ENCODE results near the gene ATG10. TPM values are rescaled to one million over a fixed set of nuclear protein-coding genes. Genes with fewer than 3 reads are reported as not detected.

Gene ATG10
- total RNA-seq, 1 donor from 2014 or later = 6.0 TPM

DNA sequence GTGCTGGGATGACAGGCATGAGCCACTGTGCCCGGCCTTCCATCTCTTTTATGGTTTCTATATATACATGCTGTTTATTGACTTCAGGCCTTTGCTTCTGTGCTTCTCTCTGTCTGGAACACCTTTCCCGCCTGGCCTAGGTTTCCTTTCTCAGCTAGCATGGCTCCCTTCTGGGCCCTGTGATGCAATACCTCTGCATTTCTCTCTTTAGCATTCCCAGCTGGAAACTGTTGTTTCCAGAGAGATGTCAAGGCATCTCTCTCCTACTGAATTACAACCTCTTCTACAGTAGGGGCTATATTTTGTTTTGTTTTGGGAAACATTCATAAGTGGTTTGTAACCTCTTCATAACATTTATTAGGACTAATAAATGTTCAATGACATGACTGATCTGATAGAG lies 249.2 kb downstream of the ATG10 start:
- TF ChIP-seq, protein P1, sequence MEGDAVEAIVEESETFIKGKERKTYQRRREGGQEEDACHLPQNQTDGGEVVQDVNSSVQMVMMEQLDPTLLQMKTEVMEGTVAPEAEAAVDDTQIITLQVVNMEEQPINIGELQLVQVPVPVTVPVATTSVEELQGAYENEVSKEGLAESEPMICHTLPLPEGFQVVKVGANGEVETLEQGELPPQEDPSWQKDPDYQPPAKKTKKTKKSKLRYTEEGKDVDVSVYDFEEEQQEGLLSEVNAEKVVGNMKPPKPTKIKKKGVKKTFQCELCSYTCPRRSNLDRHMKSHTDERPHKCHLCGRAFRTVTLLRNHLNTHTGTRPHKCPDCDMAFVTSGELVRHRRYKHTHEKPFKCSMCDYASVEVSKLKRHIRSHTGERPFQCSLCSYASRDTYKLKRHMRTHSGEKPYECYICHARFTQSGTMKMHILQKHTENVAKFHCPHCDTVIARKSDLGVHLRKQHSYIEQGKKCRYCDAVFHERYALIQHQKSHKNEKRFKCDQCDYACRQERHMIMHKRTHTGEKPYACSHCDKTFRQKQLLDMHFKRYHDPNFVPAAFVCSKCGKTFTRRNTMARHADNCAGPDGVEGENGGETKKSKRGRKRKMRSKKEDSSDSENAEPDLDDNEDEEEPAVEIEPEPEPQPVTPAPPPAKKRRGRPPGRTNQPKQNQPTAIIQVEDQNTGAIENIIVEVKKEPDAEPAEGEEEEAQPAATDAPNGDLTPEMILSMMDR (IDR thresholded peaks at IDR 0.05; ENCODE audit: borderline replicate concordance) = no peak
- no peak for DNase-seq
- H3K9me3 ChIP-seq (replicated peaks) = no peaks in the 10 kb centered on the region
- no peaks in the 10 kb centered on the region for H3K36me3 ChIP-seq
- no peaks in the 10 kb centered on the region for H3K27me3 ChIP-seq (ENCODE audit: low read depth)
- H3K4me3 ChIP-seq = no peak overlapping the region
- no peaks in the 10 kb centered on the region for H3K4me1 ChIP-seq
- no peak overlapping the region for H3K27ac ChIP-seq (replicated peaks)
- intact Hi-C loops (cut with micrococcal nuclease) = no loop called here

GRCh38 chr5:82222597-82223574 lies 251.1 kb downstream of the ATG10 start:
- TF ChIP-seq, protein P1 (IDR thresholded peaks at IDR 0.05; ENCODE audit: borderline replicate concordance) = no peak
- H3K27me3 ChIP-seq (ENCODE audit: low read depth) = no peaks in the 10 kb centered on the region
- intact Hi-C loops (cut with micrococcal nuclease) = no loop called here
- no peaks in the 10 kb centered on the region for H3K36me3 ChIP-seq
- H3K4me3 ChIP-seq = no peak overlapping the region
- H3K9me3 ChIP-seq (replicated peaks) = no peaks in the 10 kb centered on the region
- DNase-seq = no peak
- no peaks in the 10 kb centered on the region for H3K4me1 ChIP-seq
- H3K27ac ChIP-seq (replicated peaks) = no peak overlapping the region

GRCh38 chr5:82225525-82226172 lies 253.8 kb downstream of the ATG10 start:
- Histone ChIP-seq H3K9me3 (replicated peaks) (no peaks in the 10 kb centered on the region), H3K36me3 (no peaks in the 10 kb centered on the region), H3K4me1 (no peaks in the 10 kb centered on the region), H3K27ac (replicated peaks) (no peak overlapping the region), H3K27me3 (ENCODE audit: low read depth) (no peaks in the 10 kb centered on the region), H3K4me3 (no peak overlapping the region)
- TF ChIP-seq, protein P1 (IDR thresholded peaks at IDR 0.05; ENCODE audit: borderline replicate concordance) = peak; percentile 90
- DNase-seq = peak; percentile 20
- intact Hi-C loops (cut with micrococcal nuclease) = no loop called here

DNA sequence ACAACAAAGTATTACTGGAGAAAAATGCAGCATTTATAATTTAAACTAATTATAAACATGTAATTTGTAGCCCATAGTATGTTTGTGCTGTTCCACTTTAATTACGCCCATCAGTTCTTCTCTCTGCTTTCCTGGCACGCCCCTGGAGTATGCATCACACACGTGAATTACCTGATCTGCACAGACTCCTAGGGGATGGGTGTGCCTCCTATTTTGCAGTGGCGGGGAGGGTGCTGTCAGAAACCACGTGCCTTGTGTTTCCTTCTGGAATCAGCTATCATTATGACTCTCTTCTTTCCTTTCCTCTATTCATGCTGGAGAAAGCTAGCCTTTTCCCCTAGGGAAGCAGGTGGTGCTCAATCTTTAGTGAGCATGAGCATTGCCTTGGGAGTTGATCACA lies 263.1 kb downstream of the ATG10 start:
- no peak for DNase-seq
- Histone ChIP-seq H3K27me3 (ENCODE audit: low read depth) (no peaks in the 10 kb centered on the region), H3K4me1 (peaks cover 6% of the 10 kb centered on the region), H3K9me3 (replicated peaks) (no peaks in the 10 kb centered on the region), H3K36me3 (no peaks in the 10 kb centered on the region), H3K27ac (replicated peaks) (no peak overlapping the region), H3K4me3 (no peak overlapping the region)
- intact Hi-C loops (cut with micrococcal nuclease) = no loop called here
- TF ChIP-seq, protein P1 (IDR thresholded peaks at IDR 0.05; ENCODE audit: borderline replicate concordance) = no peak

- Histone ChIP-seq H3K36me3 (no peaks in the 10 kb centered on the region), H3K4me1 (no peaks in the 10 kb centered on the region), H3K27me3 (ENCODE audit: low read depth) (no peaks in the 10 kb centered on the region), H3K4me3 (no peak overlapping the region), H3K9me3 (replicated peaks) (peaks cover 27% of the 10 kb centered on the region), H3K27ac (replicated peaks) (no peak overlapping the region)
- intact Hi-C loops (cut with micrococcal nuclease) = no loop called here
- no peak for DNase-seq
- TF ChIP-seq, protein P1 (IDR thresholded peaks at IDR 0.05; ENCODE audit: borderline replicate concordance) = no peak
These were observed 272.3 kb downstream of the ATG10 start for GRCh38 chr5:82244151-82244550.

Measured in left ventricle myocardium inferior (tissue), 1 donor.